Liver (tissue), 9 donors: ENCODE measurements around the gene ZFYVE26. TPM values are rescaled to one million over a fixed set of nuclear protein-coding genes. Genes with fewer than 3 reads are reported as not detected.
"Not testable (repeated sequence)": the region's sequence is repeated elsewhere in the genome, so short reads cannot be mapped to it uniquely, and the experiment has no call there.

Experiments used
- DNase-seq: peaks from one replicate; pipeline ENCODE4 v3.0.0-alpha.2; 2017; ENCODE audit warnings: low spot score
- H3K27ac ChIP-seq, 2 donors: one replicate each; pipeline ENCODE4 v1.7.0; 2013; ENCODE audit warnings: inconsistent platforms in 2 of 2, low read length in 2 of 2, control low read depth in 1 of 2, low read depth in 1 of 2, mild to moderate bottlenecking in 1 of 2
- H3K27me3 ChIP-seq, 4 donors: one replicate each; pipeline versions ENCODE4 v1.6.1 to v1.7.0; 2013; ENCODE audit warnings: low read length in 3 of 4, inconsistent platforms in 1 of 4, mild to moderate bottlenecking in 1 of 4, moderate library complexity in 1 of 4; ENCODE audit not compliant: control insufficient read depth in 4 of 4, insufficient read depth in 4 of 4
- H3K36me3 ChIP-seq, 4 donors: one replicate each; pipeline versions ENCODE4 v1.6.1 to v1.7.0; 2013; ENCODE audit warnings: low read length in 3 of 4, mild to moderate bottlenecking in 3 of 4, low read depth in 1 of 4, moderate library complexity in 1 of 4; ENCODE audit not compliant: control insufficient read depth in 4 of 4, insufficient read depth in 3 of 4
- H3K4me1 ChIP-seq, 4 donors: one replicate each; pipeline versions ENCODE4 v1.6.1 to v1.7.0; 2013; ENCODE audit warnings: low read length in 3 of 4, mild to moderate bottlenecking in 3 of 4, moderate library complexity in 1 of 4; ENCODE audit not compliant: control insufficient read depth in 4 of 4, insufficient read depth in 4 of 4
- H3K4me3 ChIP-seq, 3 donors: one replicate each; pipeline versions ENCODE4 v1.6.1 to v1.7.0; 2013; ENCODE audit warnings: low read length in 3 of 3, control low read depth in 1 of 3, low read depth in 1 of 3, mild to moderate bottlenecking in 1 of 3
- H3K9ac ChIP-seq, 2 donors: one replicate each; pipeline ENCODE4 v1.7.0; 2013; ENCODE audit warnings: low read length in 2 of 2, mild to moderate bottlenecking in 2 of 2, moderate library complexity in 2 of 2, control low read depth in 1 of 2, low read depth in 1 of 2
- H3K9me3 ChIP-seq, 4 donors: one replicate each; pipeline versions ENCODE4 v1.6.1 to v1.7.0; 2013; ENCODE audit warnings: low read length in 3 of 4; ENCODE audit not compliant: control insufficient read depth in 4 of 4
- EGR1 ChIP-seq, 2 donors: IDR thresholded peaks; 2 replicates each; pipeline ENCODE4 v1.6.1; 2016 to 2018; ENCODE audit warnings: antibody characterized with exemption in 2 of 2, low read depth in 2 of 2
- FOXA2 ChIP-seq: IDR thresholded peaks from 2 replicates; pipeline ENCODE4 v1.6.1; 2016; ENCODE audit warnings: antibody characterized with exemption
- GABPA ChIP-seq, 2 donors: IDR thresholded peaks in 1 of 2; conservative IDR thresholded peaks in 1 of 2; 2 replicates each; pipeline ENCODE4 v1.6.1; 2016; ENCODE audit warnings: antibody characterized with exemption in 2 of 2, mild to moderate bottlenecking in 1 of 2, moderate library complexity in 1 of 2
- HNF4A ChIP-seq, 2 donors: conservative IDR thresholded peaks; 2 replicates each; pipeline ENCODE4 v1.6.1; 2016; ENCODE audit warnings: antibody characterized with exemption in 2 of 2, mild to moderate bottlenecking in 2 of 2
- MAX ChIP-seq: IDR thresholded peaks from 2 replicates; pipeline ENCODE4 v1.6.1; 2016; ENCODE audit warnings: antibody characterized with exemption
- NR2F2 ChIP-seq: IDR thresholded peaks from 2 replicates; pipeline ENCODE4 v1.6.1; 2016; ENCODE audit warnings: antibody characterized with exemption
- YY1 ChIP-seq: IDR thresholded peaks from 2 replicates; pipeline ENCODE4 v1.6.1; 2016; ENCODE audit warnings: antibody characterized with exemption, mild to moderate bottlenecking
- WGBS: extraction: QIAGEN DNeasy Blood & Tissue Kit; methylation state at CpG from one replicate; pipeline ENCODE4 v1.1.7; 2013; 5-methylcytosine and 5-hydroxymethylcytosine counted together
- polyA plus RNA-seq, 2 donors: library from polyadenylated mRNA; stranded (reverse) in 1 of 2; unstranded in 1 of 2; fragments of 200-250 nt in 1 of 2; fragments of >200 nt in 1 of 2; fragmentation: Nextera tagmentation in 1 of 2; extraction: Ambion mirVana in 1 of 2; gene quantifications; one replicate each; pipeline versions ENCODE4 v1.2.1 to v1.2.3, GENCODE V29; 2013 to 2015
- total RNA-seq, 2 donors: library from RNA; depleted of rRNA; stranded (reverse); fragments of >200 nt; gene quantifications; one replicate each; pipeline ENCODE4 v1.2.3, GENCODE V29; 2014
- TF ChIP-seq, protein P1 (sequence below): IDR thresholded peaks from 2 replicates; pipeline ENCODE4 v1.6.1; 2016; ENCODE audit warnings: antibody characterized with exemption
- TF ChIP-seq, protein P2 (sequence below): IDR thresholded peaks from 2 replicates; pipeline ENCODE4 v1.6.1; 2016; ENCODE audit warnings: antibody characterized with exemption
- TF ChIP-seq, protein P3 (sequence below): IDR thresholded peaks from 2 replicates; pipeline ENCODE4 v1.6.1; 2016; ENCODE audit warnings: antibody characterized with exemption, mild to moderate bottlenecking
- donor health status: healthy.
- donor health status: healthy.
- donor health status: healthy.
- donor health status: healthy.
- donor health status: healthy.

ZFYVE26 gene
- total and polyA plus RNA-seq, 4 donors: 2.4 to 17.2 (median 7.7) TPM

DNA sequence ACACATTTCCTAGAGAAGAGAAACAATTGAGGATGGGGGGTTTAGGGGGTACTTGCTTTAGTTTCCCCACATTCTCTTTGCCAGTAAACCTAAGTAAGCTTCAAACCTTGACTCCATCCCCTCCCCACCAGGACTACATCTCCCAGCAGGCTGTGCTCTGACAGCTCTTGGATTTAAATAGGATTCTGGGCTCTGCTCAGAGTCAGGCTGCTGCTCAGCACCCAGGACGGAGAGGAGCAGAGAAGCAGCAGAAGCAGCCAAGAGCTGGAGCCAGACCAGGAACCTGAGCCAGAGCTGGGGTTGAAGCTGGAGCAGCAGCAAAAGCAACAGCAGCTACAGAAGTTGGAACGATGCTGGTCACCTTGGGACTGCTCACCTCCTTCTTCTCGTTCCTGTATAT is 94.1 kb downstream of the ZFYVE26 start:
- H3K27ac ChIP-seq: no peak overlapping the region
- H3K4me3 ChIP-seq: no peak overlapping the region
- WGBS: 18% methylated on average over 3 of the region's 3 CpGs

DNA sequence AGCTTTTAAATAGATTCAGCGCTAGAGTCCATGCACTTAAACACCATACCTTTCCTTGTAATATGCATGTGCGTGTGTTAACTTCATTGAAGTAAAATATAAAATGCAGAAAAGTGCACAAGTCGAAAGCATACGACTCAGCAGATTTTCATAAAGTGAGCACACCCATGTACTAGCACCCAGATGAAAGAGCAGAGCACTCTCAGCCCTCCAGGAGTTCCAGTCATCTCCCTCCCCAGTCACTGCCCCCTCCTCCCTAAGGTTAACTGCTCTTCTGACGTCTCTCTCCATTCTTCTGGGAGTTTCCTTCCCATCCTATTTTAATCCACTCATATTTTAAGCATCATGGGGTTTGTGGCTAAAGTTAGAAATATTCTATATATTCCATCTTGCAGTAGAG is 94.5 kb downstream of the ZFYVE26 start:
- TF ChIP-seq, protein P1, sequence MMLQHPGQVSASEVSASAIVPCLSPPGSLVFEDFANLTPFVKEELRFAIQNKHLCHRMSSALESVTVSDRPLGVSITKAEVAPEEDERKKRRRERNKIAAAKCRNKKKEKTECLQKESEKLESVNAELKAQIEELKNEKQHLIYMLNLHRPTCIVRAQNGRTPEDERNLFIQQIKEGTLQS: no peak
- TF ChIP-seq FOXA2 (no peak), MAX (no peak), YY1 (no peak), HNF4A (conservative IDR thresholded peaks at IDR 0.05) (no peak), NR2F2 (no peak)
- TF ChIP-seq, protein P2, sequence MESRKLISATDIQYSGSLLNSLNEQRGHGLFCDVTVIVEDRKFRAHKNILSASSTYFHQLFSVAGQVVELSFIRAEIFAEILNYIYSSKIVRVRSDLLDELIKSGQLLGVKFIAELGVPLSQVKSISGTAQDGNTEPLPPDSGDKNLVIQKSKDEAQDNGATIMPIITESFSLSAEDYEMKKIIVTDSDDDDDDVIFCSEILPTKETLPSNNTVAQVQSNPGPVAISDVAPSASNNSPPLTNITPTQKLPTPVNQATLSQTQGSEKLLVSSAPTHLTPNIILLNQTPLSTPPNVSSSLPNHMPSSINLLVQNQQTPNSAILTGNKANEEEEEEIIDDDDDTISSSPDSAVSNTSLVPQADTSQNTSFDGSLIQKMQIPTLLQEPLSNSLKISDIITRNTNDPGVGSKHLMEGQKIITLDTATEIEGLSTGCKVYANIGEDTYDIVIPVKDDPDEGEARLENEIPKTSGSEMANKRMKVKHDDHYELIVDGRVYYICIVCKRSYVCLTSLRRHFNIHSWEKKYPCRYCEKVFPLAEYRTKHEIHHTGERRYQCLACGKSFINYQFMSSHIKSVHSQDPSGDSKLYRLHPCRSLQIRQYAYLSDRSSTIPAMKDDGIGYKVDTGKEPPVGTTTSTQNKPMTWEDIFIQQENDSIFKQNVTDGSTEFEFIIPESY: no peak
- H3K4me1 ChIP-seq: peaks cover 0 to 8% (median 4%) of the 10 kb centered on the region in 4 donors
- WGBS: 80% methylated on average over 5 of the region's 5 CpGs
- H3K4me3 ChIP-seq: no peak overlapping the region
- H3K36me3 ChIP-seq: no peaks in the 10 kb centered on the region
- no peak overlapping the region for H3K27ac ChIP-seq
- no peaks in the 10 kb centered on the region for H3K9me3 ChIP-seq
- H3K27me3 ChIP-seq: no peaks in the 10 kb centered on the region
- DNase-seq: no peak
- no peak overlapping the region for H3K9ac ChIP-seq

More for the DNA sequence above, 94.1 kb downstream of the ZFYVE26 start:
- H3K9me3 ChIP-seq: no peaks in the 10 kb centered on the region
- H3K9ac ChIP-seq: no peak overlapping the region
- H3K36me3 ChIP-seq: no peaks in the 10 kb centered on the region
- peaks cover 0 to 8% (median 4%) of the 10 kb centered on the region in 4 donors for H3K4me1 ChIP-seq
- H3K27me3 ChIP-seq: no peaks in the 10 kb centered on the region
- no peak for DNase-seq
- TF ChIP-seq NR2F2: no peak
- no peak for TF ChIP-seq GABPA (IDR thresholded peaks at IDR 0.05 in 1 of 2, conservative IDR thresholded peaks at IDR 0.05 in 1 of 2)
- TF ChIP-seq, protein P3, sequence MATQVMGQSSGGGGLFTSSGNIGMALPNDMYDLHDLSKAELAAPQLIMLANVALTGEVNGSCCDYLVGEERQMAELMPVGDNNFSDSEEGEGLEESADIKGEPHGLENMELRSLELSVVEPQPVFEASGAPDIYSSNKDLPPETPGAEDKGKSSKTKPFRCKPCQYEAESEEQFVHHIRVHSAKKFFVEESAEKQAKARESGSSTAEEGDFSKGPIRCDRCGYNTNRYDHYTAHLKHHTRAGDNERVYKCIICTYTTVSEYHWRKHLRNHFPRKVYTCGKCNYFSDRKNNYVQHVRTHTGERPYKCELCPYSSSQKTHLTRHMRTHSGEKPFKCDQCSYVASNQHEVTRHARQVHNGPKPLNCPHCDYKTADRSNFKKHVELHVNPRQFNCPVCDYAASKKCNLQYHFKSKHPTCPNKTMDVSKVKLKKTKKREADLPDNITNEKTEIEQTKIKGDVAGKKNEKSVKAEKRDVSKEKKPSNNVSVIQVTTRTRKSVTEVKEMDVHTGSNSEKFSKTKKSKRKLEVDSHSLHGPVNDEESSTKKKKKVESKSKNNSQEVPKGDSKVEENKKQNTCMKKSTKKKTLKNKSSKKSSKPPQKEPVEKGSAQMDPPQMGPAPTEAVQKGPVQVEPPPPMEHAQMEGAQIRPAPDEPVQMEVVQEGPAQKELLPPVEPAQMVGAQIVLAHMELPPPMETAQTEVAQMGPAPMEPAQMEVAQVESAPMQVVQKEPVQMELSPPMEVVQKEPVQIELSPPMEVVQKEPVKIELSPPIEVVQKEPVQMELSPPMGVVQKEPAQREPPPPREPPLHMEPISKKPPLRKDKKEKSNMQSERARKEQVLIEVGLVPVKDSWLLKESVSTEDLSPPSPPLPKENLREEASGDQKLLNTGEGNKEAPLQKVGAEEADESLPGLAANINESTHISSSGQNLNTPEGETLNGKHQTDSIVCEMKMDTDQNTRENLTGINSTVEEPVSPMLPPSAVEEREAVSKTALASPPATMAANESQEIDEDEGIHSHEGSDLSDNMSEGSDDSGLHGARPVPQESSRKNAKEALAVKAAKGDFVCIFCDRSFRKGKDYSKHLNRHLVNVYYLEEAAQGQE: no peak

DNA sequence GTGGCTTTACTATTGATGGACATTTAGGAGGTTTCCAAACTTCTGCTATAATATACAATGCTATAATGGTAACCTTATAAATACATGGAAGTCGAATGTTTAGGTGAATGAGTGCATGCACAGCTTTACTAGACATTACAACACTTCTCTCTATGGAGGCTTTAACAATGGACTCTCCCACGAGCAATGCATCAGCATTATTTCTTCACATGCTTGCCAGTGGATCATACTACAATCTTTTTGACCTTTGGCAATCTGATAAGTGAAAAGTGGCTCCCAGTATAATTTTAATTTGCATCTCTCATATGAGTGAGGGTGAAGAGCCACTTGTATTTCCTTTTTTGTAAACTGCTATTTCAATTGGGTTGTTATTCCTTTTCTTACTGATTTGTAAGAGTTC is 96.5 kb downstream of the ZFYVE26 start:
- WGBS: 43% methylated on average over 2 of the region's 2 CpGs
- H3K27me3 ChIP-seq: no peaks in the 10 kb centered on the region
- H3K4me3 ChIP-seq: no peak overlapping the region
- H3K4me1 ChIP-seq: peaks cover 0 to 8% (median 4%) of the 10 kb centered on the region in 4 donors
- no peak for DNase-seq
- H3K9ac ChIP-seq: no peak overlapping the region
- no peak overlapping the region for H3K27ac ChIP-seq
- no peaks in the 10 kb centered on the region for H3K36me3 ChIP-seq
- TF ChIP-seq EGR1 (IDR thresholded peaks at IDR 0.05; ENCODE audit: low read depth in 2 of 2) (no peak), HNF4A (conservative IDR thresholded peaks at IDR 0.05) (peak in 1 of 2 donors; percentile 4)
- H3K9me3 ChIP-seq: no peaks in the 10 kb centered on the region

DNA sequence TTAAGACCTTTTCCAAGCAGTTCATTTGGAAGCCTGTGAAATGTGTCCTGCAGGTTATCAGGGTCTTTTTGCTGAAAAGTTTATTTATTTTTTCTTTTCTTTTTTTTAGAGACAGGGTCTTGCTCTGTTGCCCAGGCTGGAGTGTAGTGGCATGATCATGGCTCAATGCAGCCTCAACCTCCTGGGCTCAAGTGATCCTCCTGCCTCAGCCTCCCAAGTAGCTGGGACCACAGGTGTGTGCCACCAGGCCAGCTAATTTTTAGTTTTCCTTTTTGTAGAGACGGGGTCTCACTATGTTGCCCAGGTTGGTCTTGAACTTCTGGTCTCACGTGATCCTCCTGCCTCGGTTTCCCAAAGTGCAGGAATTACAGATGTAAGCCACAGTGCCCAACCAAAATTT is 97.0 kb downstream of the ZFYVE26 start:
- not testable (repeated sequence) for H3K4me3 ChIP-seq, H3K9ac ChIP-seq, H3K9me3 ChIP-seq, H3K27me3 ChIP-seq, H3K36me3 ChIP-seq, DNase-seq, H3K4me1 ChIP-seq, H3K27ac ChIP-seq
- 87% methylated on average over 3 of the region's 3 CpGs for WGBS
